ENCODE results near the gene CFAP161.
"Not testable (repeated sequence)": the region's sequence is repeated elsewhere in the genome, so short reads cannot be mapped to it uniquely, and the experiment has no call there.

CFAP161 gene

DNA sequence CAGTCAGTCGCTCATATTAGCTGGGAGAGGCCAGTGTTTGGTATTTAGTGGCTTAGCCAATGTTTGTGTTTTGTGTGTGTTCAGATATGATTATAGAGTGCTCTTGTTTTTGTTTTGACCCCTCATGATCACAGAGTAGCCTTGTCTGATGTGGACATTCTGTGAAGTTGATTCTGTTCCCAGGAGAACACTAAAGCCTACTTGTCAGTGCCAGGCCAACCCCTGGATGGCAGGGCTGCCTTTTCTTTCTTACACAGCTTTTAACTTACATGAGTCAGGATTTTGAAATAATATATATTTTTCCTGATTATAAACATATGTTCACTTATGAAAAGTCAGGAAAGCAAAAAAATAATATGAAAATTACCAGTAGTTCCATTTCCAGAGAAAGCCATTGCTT lies 11.9 kb downstream of the CFAP161 start:
- Histone ChIP-seq H3K4me3 (ENCODE audit: low read depth in 1 of 2, low read length in 2 of 2) (no peak overlapping the region), H3K27ac (ENCODE audit: low read depth, low read length) (no peak overlapping the region), H3K9ac (ENCODE audit: low read length) (no peak overlapping the region), H3K4me1 (ENCODE audit: insufficient read depth, low read length) (no peaks in the 10 kb centered on the region), H3K36me3 (ENCODE audit: insufficient read depth, low read length) (no peaks in the 10 kb centered on the region), H3K27me3 (ENCODE audit: control insufficient read depth in 1 of 2, insufficient read depth in 2 of 2, low read length in 2 of 2) (no peaks in the 10 kb centered on the region), H3K9me3 (ENCODE audit: low read length) (no peaks in the 10 kb centered on the region)

DNA sequence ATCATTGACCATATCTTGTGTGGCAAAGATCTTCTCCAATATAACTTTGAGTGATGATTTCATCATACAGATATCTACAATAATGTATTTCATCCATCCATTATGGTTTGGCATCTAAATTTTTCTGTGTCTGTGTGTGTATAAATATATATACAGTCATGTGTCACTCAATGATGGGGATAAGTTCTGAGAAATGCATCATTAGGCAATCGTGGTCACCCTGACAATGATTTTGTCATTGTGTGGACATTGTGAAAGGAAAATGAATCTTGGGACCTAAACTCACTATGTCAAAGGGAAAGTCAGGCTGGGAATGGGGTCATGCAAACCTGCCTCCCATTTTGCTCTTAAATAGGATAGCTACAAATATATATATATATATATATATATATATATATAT lies 12.4 kb downstream of the CFAP161 start:
- Histone ChIP-seq H3K4me3 (ENCODE audit: low read depth in 1 of 2, low read length in 2 of 2) (no peak overlapping the region), H3K9ac (ENCODE audit: low read length) (no peak overlapping the region), H3K27me3 (ENCODE audit: control insufficient read depth in 1 of 2, insufficient read depth in 2 of 2, low read length in 2 of 2) (no peaks in the 10 kb centered on the region), H3K4me1 (ENCODE audit: insufficient read depth, low read length) (no peaks in the 10 kb centered on the region), H3K9me3 (ENCODE audit: low read length) (no peaks in the 10 kb centered on the region), H3K27ac (ENCODE audit: low read depth, low read length) (no peak overlapping the region), H3K36me3 (ENCODE audit: insufficient read depth, low read length) (no peaks in the 10 kb centered on the region)

DNA sequence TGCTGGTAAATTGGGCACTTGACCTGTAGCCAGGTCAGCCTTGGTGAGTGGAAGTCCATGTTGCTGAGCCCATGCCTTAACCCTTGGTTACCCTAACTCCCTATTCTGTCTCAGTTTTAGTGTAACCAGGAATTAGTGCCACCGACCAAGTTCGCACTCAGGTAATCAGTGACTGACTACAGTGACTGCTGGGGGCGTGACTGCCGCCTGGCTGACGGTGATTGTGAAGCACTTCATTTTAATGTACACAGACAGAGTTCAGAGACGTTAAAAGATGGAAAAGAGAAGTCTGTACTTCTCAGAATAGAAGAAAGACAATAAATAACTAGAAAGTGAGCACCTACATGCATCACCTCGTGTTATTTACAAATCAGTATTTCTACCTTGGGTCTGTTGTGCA lies 17.3 kb downstream of the CFAP161 start:
- H3K36me3 ChIP-seq (ENCODE audit: insufficient read depth, low read length): no peaks in the 10 kb centered on the region

DNA sequence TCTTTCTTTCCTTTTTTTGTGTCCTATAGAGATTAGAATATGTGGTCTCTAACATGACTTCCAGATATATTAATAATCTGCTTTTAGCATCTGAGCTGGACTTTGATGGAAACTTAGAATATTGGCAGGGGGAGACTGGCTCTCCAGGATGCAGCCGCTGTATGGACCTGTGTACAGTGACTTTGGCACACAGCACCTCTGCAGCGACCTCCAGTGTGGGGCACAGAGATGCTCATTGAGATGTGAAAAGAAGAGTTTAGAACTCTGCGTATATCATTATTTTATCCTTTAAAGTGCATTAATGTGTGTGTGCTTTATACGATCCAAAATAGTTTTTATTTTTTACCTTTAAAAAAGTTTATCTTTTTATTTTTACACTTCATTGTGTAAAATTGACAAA lies 18.3 kb downstream of the CFAP161 start:
- no peak overlapping the region for H3K4me3 ChIP-seq (ENCODE audit: low read depth in 1 of 2, low read length in 2 of 2)
- no peak overlapping the region for H3K9ac ChIP-seq (ENCODE audit: low read length)
- H3K36me3 ChIP-seq (ENCODE audit: insufficient read depth, low read length): no peaks in the 10 kb centered on the region
- H3K4me1 ChIP-seq (ENCODE audit: insufficient read depth, low read length): no peaks in the 10 kb centered on the region
- no peaks in the 10 kb centered on the region for H3K27me3 ChIP-seq (ENCODE audit: control insufficient read depth in 1 of 2, insufficient read depth in 2 of 2, low read length in 2 of 2)
- no peak overlapping the region for H3K27ac ChIP-seq (ENCODE audit: low read depth, low read length)
- H3K9me3 ChIP-seq (ENCODE audit: low read length): no peaks in the 10 kb centered on the region

More for the DNA sequence above, 17.3 kb downstream of the CFAP161 start:
- H3K27ac ChIP-seq (ENCODE audit: low read depth, low read length): no peak overlapping the region
- no peak overlapping the region for H3K9ac ChIP-seq (ENCODE audit: low read length)
- no peaks in the 10 kb centered on the region for H3K4me1 ChIP-seq (ENCODE audit: insufficient read depth, low read length)
- H3K27me3 ChIP-seq (ENCODE audit: control insufficient read depth in 1 of 2, insufficient read depth in 2 of 2, low read length in 2 of 2): no peaks in the 10 kb centered on the region
- H3K4me3 ChIP-seq (ENCODE audit: low read depth in 1 of 2, low read length in 2 of 2): no peak overlapping the region
- no peaks in the 10 kb centered on the region for H3K9me3 ChIP-seq (ENCODE audit: low read length)

DNA sequence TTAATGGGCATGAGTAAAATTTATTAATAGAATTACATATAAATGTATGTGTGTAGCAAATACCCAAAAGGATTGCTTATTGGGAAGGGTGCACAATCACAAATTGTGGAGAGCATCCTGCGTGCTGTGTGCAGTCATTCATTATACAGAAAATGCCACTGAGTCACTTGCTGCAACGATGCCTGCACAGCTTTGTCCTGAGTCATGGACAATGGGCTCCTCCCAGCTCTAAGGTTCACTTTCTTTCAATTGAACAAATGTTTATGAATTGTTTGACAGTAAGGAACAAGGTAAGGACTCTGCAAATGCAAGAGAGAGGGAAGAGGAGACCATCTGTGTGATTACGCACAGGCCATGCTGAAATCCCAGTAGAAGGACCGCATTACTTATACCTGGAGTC lies 18.7 kb downstream of the CFAP161 start:
- no peak overlapping the region for H3K9ac ChIP-seq (ENCODE audit: low read length)
- no peaks in the 10 kb centered on the region for H3K27me3 ChIP-seq (ENCODE audit: control insufficient read depth in 1 of 2, insufficient read depth in 2 of 2, low read length in 2 of 2)
- no peaks in the 10 kb centered on the region for H3K36me3 ChIP-seq (ENCODE audit: insufficient read depth, low read length)
- H3K27ac ChIP-seq (ENCODE audit: low read depth, low read length): no peak overlapping the region
- H3K9me3 ChIP-seq (ENCODE audit: low read length): no peaks in the 10 kb centered on the region
- H3K4me3 ChIP-seq (ENCODE audit: low read depth in 1 of 2, low read length in 2 of 2): no peak overlapping the region
- no peaks in the 10 kb centered on the region for H3K4me1 ChIP-seq (ENCODE audit: insufficient read depth, low read length)

DNA sequence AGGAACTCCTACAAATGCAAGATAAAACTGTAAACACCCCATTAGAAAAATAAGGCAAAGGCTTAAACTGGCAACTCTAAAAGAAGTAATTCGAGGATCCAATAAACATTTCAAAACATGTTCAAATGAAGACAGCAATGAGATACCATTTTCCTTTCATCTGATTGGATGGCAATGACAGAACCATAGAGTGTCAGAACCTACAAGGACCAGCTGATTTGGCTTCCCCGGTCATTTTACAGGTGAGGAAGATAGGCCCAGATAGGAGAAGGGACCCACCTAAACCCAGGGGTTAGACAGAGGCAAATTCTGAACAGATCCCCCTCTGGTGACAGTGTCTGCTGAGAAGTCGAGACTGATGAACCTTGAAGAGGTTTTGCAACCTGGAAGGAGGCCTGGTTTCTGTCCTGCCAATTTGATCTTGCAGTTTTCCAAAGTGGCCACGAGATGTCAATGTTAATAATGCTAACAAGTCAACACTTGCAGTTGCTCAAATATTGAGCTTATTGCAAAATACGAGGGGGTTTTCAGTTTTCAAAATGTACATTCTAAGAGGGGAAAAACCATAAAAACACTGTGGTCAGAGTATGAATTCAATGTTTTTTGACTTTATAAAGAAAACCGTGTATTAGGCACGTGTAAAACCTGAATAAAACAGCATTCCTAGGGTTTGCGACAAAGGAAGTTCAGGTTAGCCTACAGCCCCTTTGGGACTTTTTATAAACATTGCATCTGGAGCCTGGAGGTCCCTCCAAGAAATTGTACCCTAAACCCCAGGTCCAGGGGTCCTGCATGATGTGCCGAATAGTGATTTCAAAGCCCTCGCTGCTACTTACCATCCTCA lies 21.5 kb downstream of the CFAP161 start:
- no peak overlapping the region for H3K27ac ChIP-seq (ENCODE audit: low read depth, low read length)
- no peaks in the 10 kb centered on the region for H3K27me3 ChIP-seq (ENCODE audit: control insufficient read depth in 1 of 2, insufficient read depth in 2 of 2, low read length in 2 of 2)
- H3K9ac ChIP-seq (ENCODE audit: low read length): no peak overlapping the region
- no peaks in the 10 kb centered on the region for H3K36me3 ChIP-seq (ENCODE audit: insufficient read depth, low read length)
- H3K4me3 ChIP-seq (ENCODE audit: low read depth in 1 of 2, low read length in 2 of 2): no peak overlapping the region
- H3K4me1 ChIP-seq (ENCODE audit: insufficient read depth, low read length): peaks cover 4% of the 10 kb centered on the region
- no peaks in the 10 kb centered on the region for H3K9me3 ChIP-seq (ENCODE audit: low read length)

DNA sequence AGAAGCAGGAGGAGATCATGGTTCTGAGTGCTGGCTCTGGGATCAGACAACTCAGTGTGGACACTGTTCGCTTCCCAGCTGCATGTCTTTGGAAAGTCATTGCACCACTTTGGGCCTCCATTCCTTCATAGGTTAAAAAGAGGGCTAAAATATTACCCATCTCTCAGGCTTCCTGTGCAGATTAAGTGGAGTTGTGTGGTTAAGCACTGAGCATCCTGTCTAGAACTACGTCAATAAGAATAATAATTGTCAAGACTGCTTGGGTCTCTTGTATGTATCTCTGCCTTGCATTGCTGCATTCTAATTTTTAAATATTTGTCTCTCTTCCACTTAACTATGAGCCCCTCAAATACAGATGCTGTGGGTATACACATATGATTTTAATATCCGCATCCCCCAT lies 22.3 kb downstream of the CFAP161 start:
- no peak overlapping the region for H3K27ac ChIP-seq (ENCODE audit: low read depth, low read length)
- no peak overlapping the region for H3K9ac ChIP-seq (ENCODE audit: low read length)
- H3K9me3 ChIP-seq (ENCODE audit: low read length): no peaks in the 10 kb centered on the region
- H3K4me3 ChIP-seq (ENCODE audit: low read depth in 1 of 2, low read length in 2 of 2): no peak overlapping the region
- H3K36me3 ChIP-seq (ENCODE audit: insufficient read depth, low read length): no peaks in the 10 kb centered on the region
- H3K27me3 ChIP-seq (ENCODE audit: control insufficient read depth in 1 of 2, insufficient read depth in 2 of 2, low read length in 2 of 2): no peaks in the 10 kb centered on the region
- H3K4me1 ChIP-seq (ENCODE audit: insufficient read depth, low read length): peaks cover 12% of the 10 kb centered on the region

DNA sequence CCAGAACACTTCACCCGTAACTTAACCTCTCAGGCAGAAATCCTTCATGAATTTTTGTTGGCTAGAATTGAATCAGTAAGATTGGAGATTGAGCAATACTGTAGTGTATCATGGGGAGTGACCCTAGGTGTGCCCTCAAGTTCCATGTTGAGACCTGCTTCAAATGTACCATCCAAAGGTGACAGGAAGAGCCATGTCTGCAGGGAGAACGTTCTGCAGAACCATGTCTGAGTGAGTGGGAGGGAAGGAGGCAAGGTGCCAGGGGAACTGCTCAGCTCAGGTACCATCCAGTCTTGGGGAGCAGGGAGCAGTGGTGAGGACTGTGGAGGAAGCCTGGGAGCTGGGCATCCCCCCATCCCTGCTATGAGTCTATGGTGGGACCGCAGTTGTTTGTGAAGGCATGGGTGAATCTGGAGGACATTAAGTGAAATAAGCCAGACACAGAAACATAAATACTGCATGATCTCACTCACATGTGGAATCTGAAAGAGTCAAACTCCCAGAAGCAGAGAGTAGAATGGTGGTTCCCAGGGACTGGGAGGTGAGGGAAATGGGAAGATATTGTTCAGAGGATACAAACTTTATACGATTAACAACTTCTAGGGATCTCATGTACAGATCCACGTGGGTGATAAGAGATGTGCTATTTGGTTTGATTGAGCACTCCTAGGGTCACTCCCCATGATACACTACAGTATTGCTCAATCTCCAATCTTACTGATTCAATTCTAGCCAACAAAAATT lies 23.3 kb downstream of the CFAP161 start:
- H3K36me3 ChIP-seq (ENCODE audit: insufficient read depth, low read length): no peaks in the 10 kb centered on the region
- no peak overlapping the region for H3K4me3 ChIP-seq (ENCODE audit: low read depth in 1 of 2, low read length in 2 of 2)
- no peaks in the 10 kb centered on the region for H3K9me3 ChIP-seq (ENCODE audit: low read length)
- no peak overlapping the region for H3K9ac ChIP-seq (ENCODE audit: low read length)
- H3K27me3 ChIP-seq (ENCODE audit: control insufficient read depth in 1 of 2, insufficient read depth in 2 of 2, low read length in 2 of 2): no peaks in the 10 kb centered on the region
- H3K27ac ChIP-seq (ENCODE audit: low read depth, low read length): no peak overlapping the region
- peaks cover 12% of the 10 kb centered on the region for H3K4me1 ChIP-seq (ENCODE audit: insufficient read depth, low read length)

DNA sequence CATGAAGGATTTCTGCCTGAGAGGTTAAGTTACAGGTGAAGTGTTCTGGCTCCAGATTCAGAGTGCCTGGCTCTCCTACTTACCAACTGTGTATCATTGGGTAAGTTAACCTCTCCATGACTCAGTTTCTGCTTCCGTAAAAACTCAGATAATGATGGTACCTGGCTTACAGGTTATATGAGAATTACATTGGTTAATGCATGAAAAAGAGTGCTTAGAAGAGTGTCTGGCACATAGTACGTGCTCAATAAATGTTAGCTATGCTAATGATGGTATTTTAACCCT lies 23.8 kb downstream of the CFAP161 start:
- H3K36me3 ChIP-seq (ENCODE audit: insufficient read depth, low read length): no peaks in the 10 kb centered on the region
- no peaks in the 10 kb centered on the region for H3K27me3 ChIP-seq (ENCODE audit: control insufficient read depth in 1 of 2, insufficient read depth in 2 of 2, low read length in 2 of 2)
- peaks cover 12% of the 10 kb centered on the region for H3K4me1 ChIP-seq (ENCODE audit: insufficient read depth, low read length)
- H3K9me3 ChIP-seq (ENCODE audit: low read length): no peaks in the 10 kb centered on the region
- H3K27ac ChIP-seq (ENCODE audit: low read depth, low read length): no peak overlapping the region
- no peak overlapping the region for H3K9ac ChIP-seq (ENCODE audit: low read length)
- no peak overlapping the region for H3K4me3 ChIP-seq (ENCODE audit: low read depth in 1 of 2, low read length in 2 of 2)

DNA sequence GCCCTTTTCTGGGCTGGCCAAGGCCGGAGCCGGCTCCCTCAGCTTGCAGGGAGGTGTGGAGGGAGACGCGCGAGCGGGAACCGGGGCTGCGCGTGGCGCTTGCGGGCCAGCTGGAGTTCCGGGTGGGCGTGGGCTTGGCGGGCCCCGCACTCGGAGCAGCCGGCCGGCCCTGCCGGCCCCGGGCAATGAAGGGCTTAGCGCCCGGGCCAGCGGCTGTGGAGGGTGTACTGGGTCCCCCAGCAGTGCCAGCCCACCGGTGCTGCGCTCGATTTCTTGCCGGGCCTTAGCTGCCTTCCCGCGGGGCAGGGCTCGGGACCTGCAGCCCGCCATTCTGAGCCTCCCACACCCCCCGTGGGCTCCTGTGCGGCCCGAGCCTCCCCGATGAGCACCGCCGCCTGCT lies 24.5 kb downstream of the CFAP161 start:
- H3K4me1 ChIP-seq (ENCODE audit: insufficient read depth, low read length): peaks cover 12% of the 10 kb centered on the region
- not testable (repeated sequence) for H3K27ac ChIP-seq (ENCODE audit: low read depth, low read length); H3K9ac ChIP-seq (ENCODE audit: low read length); H3K4me3 ChIP-seq (ENCODE audit: low read depth in 1 of 2, low read length in 2 of 2); H3K27me3 ChIP-seq (ENCODE audit: control insufficient read depth in 1 of 2, insufficient read depth in 2 of 2, low read length in 2 of 2); H3K36me3 ChIP-seq (ENCODE audit: insufficient read depth, low read length); H3K9me3 ChIP-seq (ENCODE audit: low read length)

DNA sequence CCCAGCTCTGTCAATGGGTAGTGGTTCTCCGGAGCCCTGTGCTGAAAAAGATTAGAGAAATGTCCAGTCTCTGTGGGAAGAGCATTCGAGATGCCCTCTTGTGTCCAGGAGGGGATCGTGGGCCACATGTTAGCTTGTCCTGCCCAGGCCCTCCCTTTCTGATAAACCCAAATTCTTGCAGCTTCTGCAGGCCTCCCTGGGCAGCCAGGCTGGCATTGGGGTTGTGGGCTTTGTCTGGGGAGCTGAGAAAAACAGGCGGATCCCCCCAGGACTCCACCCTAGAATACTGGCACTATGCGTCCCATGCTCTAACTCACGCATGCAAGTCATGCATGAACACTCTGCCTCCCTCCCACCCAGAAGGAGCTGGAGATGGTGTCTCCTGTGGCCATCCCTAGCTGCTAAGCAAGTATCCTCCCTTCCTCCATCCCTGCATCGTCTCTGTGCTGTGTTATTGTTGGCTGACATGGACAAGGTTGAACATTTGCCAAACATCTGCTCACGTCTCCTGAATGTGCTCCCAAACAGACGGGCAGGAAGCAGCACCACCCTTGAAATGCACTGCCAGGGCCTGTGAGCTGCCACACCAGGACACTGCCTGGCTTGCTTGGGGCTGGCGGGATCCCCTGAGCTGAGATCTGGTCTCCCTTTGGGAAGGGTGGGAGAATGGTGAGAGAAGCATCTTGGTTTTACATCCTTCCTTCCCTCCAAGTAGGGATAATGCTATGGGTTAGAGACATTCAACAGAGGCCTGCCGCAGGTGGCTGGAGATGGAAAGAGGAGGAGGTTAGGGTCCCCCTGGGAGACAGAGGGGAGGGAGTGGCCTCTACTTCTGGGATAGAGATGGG lies 26.5 kb downstream of the CFAP161 start:
- Histone ChIP-seq H3K9ac (ENCODE audit: low read length) (no peak overlapping the region), H3K9me3 (ENCODE audit: low read length) (no peaks in the 10 kb centered on the region), H3K4me3 (ENCODE audit: low read depth in 1 of 2, low read length in 2 of 2) (no peak overlapping the region), H3K36me3 (ENCODE audit: insufficient read depth, low read length) (no peaks in the 10 kb centered on the region), H3K27ac (ENCODE audit: low read depth, low read length) (no peak overlapping the region), H3K27me3 (ENCODE audit: control insufficient read depth in 1 of 2, insufficient read depth in 2 of 2, low read length in 2 of 2) (no peaks in the 10 kb centered on the region), H3K4me1 (ENCODE audit: insufficient read depth, low read length) (peaks cover 12% of the 10 kb centered on the region)
